ENCODE results near the gene KNL1. TPM values are rescaled to one million over a fixed set of nuclear protein-coding genes. Genes with fewer than 3 reads are reported as not detected.

The KNL1 gene, protein sequence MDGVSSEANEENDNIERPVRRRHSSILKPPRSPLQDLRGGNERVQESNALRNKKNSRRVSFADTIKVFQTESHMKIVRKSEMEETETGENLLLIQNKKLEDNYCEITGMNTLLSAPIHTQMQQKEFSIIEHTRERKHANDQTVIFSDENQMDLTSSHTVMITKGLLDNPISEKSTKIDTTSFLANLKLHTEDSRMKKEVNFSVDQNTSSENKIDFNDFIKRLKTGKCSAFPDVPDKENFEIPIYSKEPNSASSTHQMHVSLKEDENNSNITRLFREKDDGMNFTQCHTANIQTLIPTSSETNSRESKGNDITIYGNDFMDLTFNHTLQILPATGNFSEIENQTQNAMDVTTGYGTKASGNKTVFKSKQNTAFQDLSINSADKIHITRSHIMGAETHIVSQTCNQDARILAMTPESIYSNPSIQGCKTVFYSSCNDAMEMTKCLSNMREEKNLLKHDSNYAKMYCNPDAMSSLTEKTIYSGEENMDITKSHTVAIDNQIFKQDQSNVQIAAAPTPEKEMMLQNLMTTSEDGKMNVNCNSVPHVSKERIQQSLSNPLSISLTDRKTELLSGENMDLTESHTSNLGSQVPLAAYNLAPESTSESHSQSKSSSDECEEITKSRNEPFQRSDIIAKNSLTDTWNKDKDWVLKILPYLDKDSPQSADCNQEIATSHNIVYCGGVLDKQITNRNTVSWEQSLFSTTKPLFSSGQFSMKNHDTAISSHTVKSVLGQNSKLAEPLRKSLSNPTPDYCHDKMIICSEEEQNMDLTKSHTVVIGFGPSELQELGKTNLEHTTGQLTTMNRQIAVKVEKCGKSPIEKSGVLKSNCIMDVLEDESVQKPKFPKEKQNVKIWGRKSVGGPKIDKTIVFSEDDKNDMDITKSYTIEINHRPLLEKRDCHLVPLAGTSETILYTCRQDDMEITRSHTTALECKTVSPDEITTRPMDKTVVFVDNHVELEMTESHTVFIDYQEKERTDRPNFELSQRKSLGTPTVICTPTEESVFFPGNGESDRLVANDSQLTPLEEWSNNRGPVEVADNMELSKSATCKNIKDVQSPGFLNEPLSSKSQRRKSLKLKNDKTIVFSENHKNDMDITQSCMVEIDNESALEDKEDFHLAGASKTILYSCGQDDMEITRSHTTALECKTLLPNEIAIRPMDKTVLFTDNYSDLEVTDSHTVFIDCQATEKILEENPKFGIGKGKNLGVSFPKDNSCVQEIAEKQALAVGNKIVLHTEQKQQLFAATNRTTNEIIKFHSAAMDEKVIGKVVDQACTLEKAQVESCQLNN (N-terminal part only)
- total RNA-seq (under 1 TPM in 3 of 4 donors, not detected in 1; 0.36 to 0.83 (median 0.68) TPM), polyA plus RNA-seq (1 to 10 TPM in 1 of 3 donors, under 1 TPM in 2; under 0.01 to 5.9 (median 0.46) TPM)

DNA sequence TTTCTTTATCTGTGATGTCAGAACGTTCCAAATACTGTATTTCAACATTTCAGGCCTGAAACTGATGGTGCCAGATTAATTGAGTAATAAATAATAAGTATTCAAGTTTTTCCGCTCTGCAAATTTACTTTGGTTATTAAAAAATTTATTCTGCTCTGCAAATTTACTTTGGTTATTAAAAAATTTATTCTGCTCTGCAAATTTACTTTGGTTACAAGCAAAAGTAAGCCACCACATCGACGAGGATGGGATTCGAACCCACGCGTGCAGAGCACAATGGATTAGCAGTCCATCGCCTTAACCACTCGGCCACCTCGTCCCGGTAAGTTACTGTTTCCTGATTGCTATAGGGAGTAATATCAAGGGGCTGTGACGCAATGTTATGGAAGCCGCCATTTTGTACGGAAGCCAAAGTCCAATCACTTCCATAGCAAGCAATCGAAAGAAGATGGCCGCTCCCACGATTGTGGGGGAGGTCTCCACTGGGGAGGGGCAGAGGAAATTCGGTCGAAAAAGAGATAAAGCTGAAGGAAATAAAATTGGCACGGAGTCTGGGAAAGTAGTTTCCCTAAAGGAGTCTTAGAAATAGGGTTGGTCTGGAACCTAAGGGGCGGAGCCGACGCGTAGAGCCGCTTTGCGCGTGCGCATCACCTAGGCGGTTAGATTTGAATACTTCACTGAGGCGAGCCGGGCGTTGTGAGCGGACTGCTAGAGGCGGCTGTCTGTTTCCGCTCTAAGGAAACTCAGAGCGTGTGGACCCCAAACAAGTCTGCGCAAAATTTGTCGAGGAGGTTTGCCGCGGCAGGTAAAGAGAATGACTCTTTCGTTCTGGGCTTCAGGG lies at the start of gene KNL1:
Gene KNL1, plus strand, starts transcription at position 662 of the 841 bp plus-strand sequence. CDS start 8,683 bp downstream, outside the sequence.
- no peaks in the 10 kb centered on the region for H3K9me3 ChIP-seq
- no peaks in the 10 kb centered on the region for H3K36me3 ChIP-seq
- peak within 1 kb of the TSS; percentile 40 to 60 (median 57) for H3K4me3 ChIP-seq
- WGBS, 2 donors = 3 to 4% methylated on average over 41 of the region's 41 CpGs
- H3K27ac ChIP-seq = peak within 1 kb of the TSS; percentile 83 to 88 (median 86)
- intact Hi-C loops (cut with DNase I) = loop anchor here (2.0 to 5.0 kb wide), 2 partner anchors 25 to 298 kb away; partner anchors contain the start of genes RPUSD2 and VPS18
- DNase-seq = peak; percentile 95
- H3K27me3 ChIP-seq = peaks cover 0 to 29% (median 6%) of the 10 kb centered on the region in 3 donors
- TF ChIP-seq, protein P1, sequence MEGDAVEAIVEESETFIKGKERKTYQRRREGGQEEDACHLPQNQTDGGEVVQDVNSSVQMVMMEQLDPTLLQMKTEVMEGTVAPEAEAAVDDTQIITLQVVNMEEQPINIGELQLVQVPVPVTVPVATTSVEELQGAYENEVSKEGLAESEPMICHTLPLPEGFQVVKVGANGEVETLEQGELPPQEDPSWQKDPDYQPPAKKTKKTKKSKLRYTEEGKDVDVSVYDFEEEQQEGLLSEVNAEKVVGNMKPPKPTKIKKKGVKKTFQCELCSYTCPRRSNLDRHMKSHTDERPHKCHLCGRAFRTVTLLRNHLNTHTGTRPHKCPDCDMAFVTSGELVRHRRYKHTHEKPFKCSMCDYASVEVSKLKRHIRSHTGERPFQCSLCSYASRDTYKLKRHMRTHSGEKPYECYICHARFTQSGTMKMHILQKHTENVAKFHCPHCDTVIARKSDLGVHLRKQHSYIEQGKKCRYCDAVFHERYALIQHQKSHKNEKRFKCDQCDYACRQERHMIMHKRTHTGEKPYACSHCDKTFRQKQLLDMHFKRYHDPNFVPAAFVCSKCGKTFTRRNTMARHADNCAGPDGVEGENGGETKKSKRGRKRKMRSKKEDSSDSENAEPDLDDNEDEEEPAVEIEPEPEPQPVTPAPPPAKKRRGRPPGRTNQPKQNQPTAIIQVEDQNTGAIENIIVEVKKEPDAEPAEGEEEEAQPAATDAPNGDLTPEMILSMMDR (IDR thresholded peaks at IDR 0.05) = no peak
- no peak for TF ChIP-seq POLR2A (IDR thresholded peaks at IDR 0.05)
- peak; percentile 55 to 69 (median 62) for TF ChIP-seq POLR2AphosphoS5 (IDR thresholded peaks at IDR 0.05)
- TF ChIP-seq EP300 (IDR thresholded peaks at IDR 0.05) = no peak
- peaks cover 0 to 12% (median 9%) of the 10 kb centered on the region in 4 donors for H3K4me1 ChIP-seq

DNA sequence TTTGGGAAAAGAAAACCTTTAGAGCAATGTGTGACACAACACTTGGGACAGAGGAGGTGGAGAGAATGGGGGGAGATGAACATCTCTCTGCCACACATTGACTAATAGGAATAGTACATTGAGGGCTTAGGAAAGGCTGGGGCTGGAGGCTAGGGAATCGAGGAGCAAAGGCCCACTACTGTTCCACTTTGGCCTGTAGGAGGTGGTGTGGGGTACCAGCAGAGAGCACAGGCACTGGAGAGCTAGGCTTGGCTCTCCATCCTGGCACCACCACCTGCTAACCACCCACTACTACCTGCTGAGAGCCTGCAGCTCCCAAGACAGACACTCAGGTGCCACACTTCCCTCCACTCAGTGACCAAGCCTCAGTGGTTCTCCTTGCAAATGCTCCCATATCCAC lies 48.6 kb upstream of the KNL1 start:
- Histone ChIP-seq H3K27ac (no peak overlapping the region), H3K4me3 (no peak overlapping the region), H3K27me3 (no peaks in the 10 kb centered on the region), H3K9me3 (no peaks in the 10 kb centered on the region), H3K36me3 (peaks cover 0 to 27% (median 0%) of the 10 kb centered on the region in 4 donors), H3K4me1 (no peaks in the 10 kb centered on the region)
- DNase-seq = no peak
- 83 to 93% methylated on average over 1 of the region's 1 CpG for WGBS, 2 donors
- TF ChIP-seq EP300 (IDR thresholded peaks at IDR 0.05) (no peak), POLR2AphosphoS5 (IDR thresholded peaks at IDR 0.05) (no peak), POLR2A (IDR thresholded peaks at IDR 0.05) (no peak)
- TF ChIP-seq, protein P1 (IDR thresholded peaks at IDR 0.05) = no peak
- intact Hi-C loops (cut with DNase I) = no loop called here

DNA sequence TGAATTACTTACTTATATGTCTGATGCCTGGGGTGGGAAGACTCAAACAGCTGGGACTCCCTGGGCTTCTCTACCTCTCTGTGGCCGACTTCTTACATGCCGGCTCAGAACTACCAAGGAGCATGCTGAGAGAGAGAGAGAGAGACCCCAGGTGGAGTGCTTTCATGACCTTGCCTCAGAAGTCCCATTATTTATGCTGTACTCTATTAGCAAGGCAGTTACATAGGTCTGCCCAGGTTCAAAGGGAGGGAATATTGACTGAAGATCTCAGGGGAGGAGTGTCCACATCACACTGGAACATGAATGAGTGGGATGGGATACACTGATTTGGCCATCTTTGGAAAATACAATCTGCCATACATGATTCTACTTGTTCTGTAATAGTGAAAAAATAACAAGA lies 45.4 kb upstream of the KNL1 start:
- no peaks in the 10 kb centered on the region for H3K4me1 ChIP-seq
- H3K27ac ChIP-seq = no peak overlapping the region
- no peaks in the 10 kb centered on the region for H3K9me3 ChIP-seq
- intact Hi-C loops (cut with DNase I) = no loop called here
- H3K4me3 ChIP-seq = no peak overlapping the region
- H3K27me3 ChIP-seq = no peaks in the 10 kb centered on the region
- no peak for DNase-seq
- TF ChIP-seq, protein P1 (IDR thresholded peaks at IDR 0.05) = no peak
- TF ChIP-seq POLR2AphosphoS5 (IDR thresholded peaks at IDR 0.05) (no peak), EP300 (IDR thresholded peaks at IDR 0.05) (no peak)
- H3K36me3 ChIP-seq = peaks cover 0 to 52% (median 4%) of the 10 kb centered on the region in 4 donors
- WGBS, 2 donors = 95 to 97% methylated on average over 2 of the region's 2 CpGs
